Measurements from ENCODE around the gene TEX52. TPM values are rescaled to one million over a fixed set of nuclear protein-coding genes. Genes with fewer than 3 reads are reported as not detected.

Gene TEX52
- total RNA-seq, 1 experiment from 2014 or later: not detected

- no peaks in the 10 kb centered on the region for H4K20me1 ChIP-seq (ENCODE audit: insufficient read depth)
- peaks cover 15 to 19% of the 10 kb centered on the region in 2 experiments; a peak in 3 of 4 replicates for H3K36me3 ChIP-seq (ENCODE audit: control insufficient read depth in 1 of 2, insufficient read depth in 2 of 2, low read length in 2 of 2)
- ChIA-PET POLR2A (interaction anchor here (1.1 to 1.3 kb wide), 2 partner anchors 8 to 24 kb away, joined by 3 to 5 read pairs; no protein-coding TSS in a partner anchor), RAD21 (ENCODE audit: low non-redundant PET in 1 of 2, low total read pairs in 2 of 2, uncharacterized antibody in 2 of 2, unreplicated experiment in 2 of 2) (interaction anchor here in 1 of 2 experiments (0.7 kb wide), 1 partner anchor 434 kb away, joined by 4 read pairs; no protein-coding TSS in a partner anchor), CTCF (interaction anchor here (0.7 to 1.5 kb wide), 6 partner anchors 9 to 164 kb away, joined by 3 to 11 read pairs (median 3); partner anchors contain the start of genes ITFG2 and TULP3)
- ATAC-seq (peak; percentile 86), DNase-seq (ENCODE audit: low read depth, low spot score) (peak; percentile 60)
- peak within 1 kb of the TSS; percentile 92 for H3K9ac ChIP-seq (ENCODE audit: low read length)
- H2AFZ ChIP-seq (ENCODE audit: low read depth, low read length, poor library complexity, severe bottlenecking): peak within 1 kb of the TSS; percentile 78
- peak within 1 kb of the TSS; percentile 77 for H3K27ac ChIP-seq (ENCODE audit: low read depth, low read length)
- intact Hi-C loops (cut with micrococcal nuclease): no loop called here
- H3K4me2 ChIP-seq (ENCODE audit: low read length): peak within 1 kb of the TSS; percentile 79
- BruUV-seq (replicated peaks): TSS peak; percentile 70
- H3K4me1 ChIP-seq (ENCODE audit: control insufficient read depth in 1 of 2, insufficient read depth in 2 of 2, low read length in 2 of 2): peaks cover 6 to 20% of the 10 kb centered on the region in 2 experiments
- no peaks in the 10 kb centered on the region for H3K9me2 ChIP-seq (ENCODE audit: insufficient read depth)
- H3K4me3 ChIP-seq (replicated peaks in 1 of 2; ENCODE audit: low read depth in 1 of 2, low read length in 2 of 2): peak within 1 kb of the TSS; percentile 92 to 96
- H3K27me3 ChIP-seq (ENCODE audit: insufficient read depth, low read length): no peaks in the 10 kb centered on the region
- TF ChIP-seq MAX (IDR thresholded peaks at IDR 0.05) (peak; percentile 67), FOSL1 (IDR thresholded peaks at IDR 0.05; ENCODE audit: low read depth) (no peak), ATF3 (IDR thresholded peaks at IDR 0.05) (no peak), EGR1 (IDR thresholded peaks at IDR 0.05; ENCODE audit: low read depth) (peak; percentile 88), RAD21 (IDR thresholded peaks at IDR 0.05; ENCODE audit: low read depth) (no peak), POLR2A (IDR thresholded peaks at IDR 0.05; ENCODE audit: borderline replicate concordance, extremely low read depth, insufficient read depth, insufficient read length) (peak; percentile 51), POLR2AphosphoS5 (IDR thresholded peaks at IDR 0.05; ENCODE audit: low read depth, low read length) (peak; percentile 85), SIN3A (IDR thresholded peaks at IDR 0.05; ENCODE audit: low read depth) (peak; percentile 68), ELF1 (IDR thresholded peaks at IDR 0.05; ENCODE audit: borderline replicate concordance, low read depth) (no peak), YY1 (IDR thresholded peaks at IDR 0.05; ENCODE audit: extremely low read depth, insufficient replicate concordance, low read depth, low read length) (peak; percentile 63), ZFX (IDR thresholded peaks at IDR 0.05) (peak; percentile 92)
- H3K79me2 ChIP-seq (ENCODE audit: insufficient read depth, low read length): peaks cover 88% of the 10 kb centered on the region
- no peaks in the 10 kb centered on the region for H3K9me3 ChIP-seq (ENCODE audit: control insufficient read depth in 1 of 2, insufficient read depth in 1 of 2, low read depth in 1 of 2, low read length in 2 of 2)
Measured at GRCh38 chr12:2877047-2877952, 20.5 kb upstream of the TEX52 start, which contains the start of the genes FOXM1 and RHNO1. TSS of gene FOXM1 (minus strand) at chr12:2877174. CDS start at chr12:2874478, 2,696 bp downstream. TSS of gene RHNO1 (plus strand) at chr12:2877223. CDS start at chr12:2885367, 8,144 bp downstream.

Data from HCT116 (cell line).